Measurements from ENCODE around the gene BTG1.

DNA sequence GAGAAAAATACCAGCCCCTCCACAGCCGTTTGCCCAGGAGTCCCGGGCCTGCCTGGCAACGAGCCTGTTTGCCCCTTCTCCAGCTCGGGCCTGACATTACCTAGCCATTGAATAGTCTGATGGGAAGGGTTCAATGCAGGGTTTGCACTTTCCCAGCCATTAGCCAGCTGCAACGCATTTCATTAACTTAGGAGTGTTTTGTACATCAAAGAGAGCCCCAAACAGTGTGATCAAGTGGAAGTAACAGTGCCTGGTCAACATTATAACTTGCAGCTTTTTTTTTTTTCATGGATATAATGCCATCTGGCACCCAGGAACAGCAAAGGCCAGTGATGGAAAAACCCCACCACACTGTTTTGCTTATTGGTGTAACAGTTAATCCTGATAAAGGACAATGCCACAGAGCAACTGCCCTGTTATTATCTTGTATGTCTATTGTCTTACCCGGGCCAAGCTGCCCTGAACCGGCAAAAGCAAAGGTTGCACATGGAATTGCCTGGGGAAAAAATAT lies 38.0 kb downstream of the BTG1 start:
- TF ChIP-seq, protein P1, sequence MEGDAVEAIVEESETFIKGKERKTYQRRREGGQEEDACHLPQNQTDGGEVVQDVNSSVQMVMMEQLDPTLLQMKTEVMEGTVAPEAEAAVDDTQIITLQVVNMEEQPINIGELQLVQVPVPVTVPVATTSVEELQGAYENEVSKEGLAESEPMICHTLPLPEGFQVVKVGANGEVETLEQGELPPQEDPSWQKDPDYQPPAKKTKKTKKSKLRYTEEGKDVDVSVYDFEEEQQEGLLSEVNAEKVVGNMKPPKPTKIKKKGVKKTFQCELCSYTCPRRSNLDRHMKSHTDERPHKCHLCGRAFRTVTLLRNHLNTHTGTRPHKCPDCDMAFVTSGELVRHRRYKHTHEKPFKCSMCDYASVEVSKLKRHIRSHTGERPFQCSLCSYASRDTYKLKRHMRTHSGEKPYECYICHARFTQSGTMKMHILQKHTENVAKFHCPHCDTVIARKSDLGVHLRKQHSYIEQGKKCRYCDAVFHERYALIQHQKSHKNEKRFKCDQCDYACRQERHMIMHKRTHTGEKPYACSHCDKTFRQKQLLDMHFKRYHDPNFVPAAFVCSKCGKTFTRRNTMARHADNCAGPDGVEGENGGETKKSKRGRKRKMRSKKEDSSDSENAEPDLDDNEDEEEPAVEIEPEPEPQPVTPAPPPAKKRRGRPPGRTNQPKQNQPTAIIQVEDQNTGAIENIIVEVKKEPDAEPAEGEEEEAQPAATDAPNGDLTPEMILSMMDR (IDR thresholded peaks at IDR 0.05 in 2 of 3, conservative IDR thresholded peaks at IDR 0.05 in 1 of 3; ENCODE audit: insufficient read depth in 2 of 3, low read depth in 1 of 3, low read length in 3 of 3) = no peak
- TF ChIP-seq ZFX (CRISPR knock-in tag; IDR thresholded peaks at IDR 0.05) (no peak), ZNF253 (CRISPR knock-in tag; conservative IDR thresholded peaks at IDR 0.05) (no peak), SRSF3 (IDR thresholded peaks at IDR 0.05; ENCODE audit: insufficient read depth, low read length) (no peak)

All from K562 (cell line).